ENCODE measurements around the gene FBXL22. TPM values are rescaled to one million over a fixed set of nuclear protein-coding genes. Genes with fewer than 3 reads are reported as not detected.

Gene FBXL22
- total RNA-seq, 1 experiment from 2014 or later: 2.0 TPM

- H3K79me2 ChIP-seq (ENCODE audit: low read length): no peaks in the 10 kb centered on the region
- H3K4me2 ChIP-seq (ENCODE audit: low read length): no peak overlapping the region
- ChIA-PET CTCF (interaction anchor here (0.6 kb wide), 1 partner anchor 413 kb away, joined by 5 read pairs; no protein-coding TSS in a partner anchor), POLR2A (ENCODE audit: unreplicated experiment) (no interaction called here)
- H3K4me1 ChIP-seq (ENCODE audit: insufficient read depth, low read length): 0 out of 2 replicates have a peak, but pooled peaks cover 4% of the 10 kb centered on the region
- no peak overlapping the region for H3K9ac ChIP-seq (ENCODE audit: low read length)
- no peak overlapping the region for H3K4me3 ChIP-seq (ENCODE audit: low read length)
- H3K27me3 ChIP-seq (ENCODE audit: low read length): no peaks in the 10 kb centered on the region
- intact Hi-C loops (cut with micrococcal nuclease): no loop called here
- H3K9me3 ChIP-seq (ENCODE audit: low read length): no peaks in the 10 kb centered on the region
- no TSS peak for BruUV-seq (replicated peaks)
- DNase-seq (no peak), ATAC-seq (peak; percentile 35)
- TF ChIP-seq EZH2 (IDR thresholded peaks at IDR 0.05; ENCODE audit: low read length, unreplicated experiment): no peak
- TF ChIP-seq EZH2phosphoT487 (IDR thresholded peaks at IDR 0.05; ENCODE audit: borderline replicate concordance, low read length): no peak
- TF ChIP-seq, protein P1, sequence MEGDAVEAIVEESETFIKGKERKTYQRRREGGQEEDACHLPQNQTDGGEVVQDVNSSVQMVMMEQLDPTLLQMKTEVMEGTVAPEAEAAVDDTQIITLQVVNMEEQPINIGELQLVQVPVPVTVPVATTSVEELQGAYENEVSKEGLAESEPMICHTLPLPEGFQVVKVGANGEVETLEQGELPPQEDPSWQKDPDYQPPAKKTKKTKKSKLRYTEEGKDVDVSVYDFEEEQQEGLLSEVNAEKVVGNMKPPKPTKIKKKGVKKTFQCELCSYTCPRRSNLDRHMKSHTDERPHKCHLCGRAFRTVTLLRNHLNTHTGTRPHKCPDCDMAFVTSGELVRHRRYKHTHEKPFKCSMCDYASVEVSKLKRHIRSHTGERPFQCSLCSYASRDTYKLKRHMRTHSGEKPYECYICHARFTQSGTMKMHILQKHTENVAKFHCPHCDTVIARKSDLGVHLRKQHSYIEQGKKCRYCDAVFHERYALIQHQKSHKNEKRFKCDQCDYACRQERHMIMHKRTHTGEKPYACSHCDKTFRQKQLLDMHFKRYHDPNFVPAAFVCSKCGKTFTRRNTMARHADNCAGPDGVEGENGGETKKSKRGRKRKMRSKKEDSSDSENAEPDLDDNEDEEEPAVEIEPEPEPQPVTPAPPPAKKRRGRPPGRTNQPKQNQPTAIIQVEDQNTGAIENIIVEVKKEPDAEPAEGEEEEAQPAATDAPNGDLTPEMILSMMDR (conservative IDR thresholded peaks at IDR 0.05; ENCODE audit: low read depth, low read length): no peak
- H3F3A ChIP-seq (ENCODE audit: low read length, unreplicated experiment): no peaks in the 10 kb centered on the region
- no peaks in the 10 kb centered on the region for H3K9me2 ChIP-seq (replicated peaks; ENCODE audit: low read length)
- H3K27ac ChIP-seq (ENCODE audit: low read length): no peak overlapping the region
- no peak overlapping the region for H2AFZ ChIP-seq (ENCODE audit: low read length)
- H4K20me1 ChIP-seq (ENCODE audit: low read length): no peaks in the 10 kb centered on the region
- H3K36me3 ChIP-seq (ENCODE audit: low read depth, low read length): peaks cover 23% of the 10 kb centered on the region; the same call in 1 of the 2 replicates
These were observed 36.3 kb upstream of the FBXL22 start for GRCh38 chr15:63560741-63561448.

DNA sequence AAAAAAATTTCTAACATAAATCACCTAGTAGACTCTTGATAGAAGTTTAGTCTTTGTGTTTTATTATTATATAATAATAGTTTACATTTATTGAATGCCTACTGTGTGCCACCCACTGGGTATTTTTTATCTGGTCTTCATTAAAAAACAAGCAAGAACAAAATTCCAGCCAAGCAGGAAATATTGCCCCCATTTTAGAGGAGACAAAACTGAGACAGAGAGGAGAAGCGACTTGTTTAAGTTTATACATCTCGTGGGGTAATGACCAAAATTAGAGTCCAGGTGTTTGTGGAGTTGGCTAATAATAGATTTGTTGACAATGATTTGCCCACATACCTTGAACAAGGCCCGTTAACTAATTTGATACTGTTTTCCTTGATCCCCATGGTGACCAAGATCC, 33.1 kb upstream of the FBXL22 start:
- Histone ChIP-seq H3K79me2 (ENCODE audit: low read length) (no peaks in the 10 kb centered on the region), H3K9me3 (ENCODE audit: low read length) (no peaks in the 10 kb centered on the region), H3K9me2 (replicated peaks; ENCODE audit: low read length) (no peaks in the 10 kb centered on the region), H3F3A (ENCODE audit: low read length, unreplicated experiment) (no peaks in the 10 kb centered on the region), H3K27ac (ENCODE audit: low read length) (no peak overlapping the region), H3K36me3 (ENCODE audit: low read depth, low read length) (peaks cover 18% of the 10 kb centered on the region; the same call in 1 of the 2 replicates), H3K4me1 (ENCODE audit: insufficient read depth, low read length) (0 out of 2 replicates have a peak, but pooled peaks cover 4% of the 10 kb centered on the region), H4K20me1 (ENCODE audit: low read length) (no peaks in the 10 kb centered on the region), H2AFZ (ENCODE audit: low read length) (no peak overlapping the region), H3K4me2 (ENCODE audit: low read length) (no peak overlapping the region), H3K4me3 (ENCODE audit: low read length) (no peak overlapping the region), H3K27me3 (ENCODE audit: low read length) (no peaks in the 10 kb centered on the region), H3K9ac (ENCODE audit: low read length) (no peak overlapping the region)
- intact Hi-C loops (cut with micrococcal nuclease): no loop called here
- TF ChIP-seq EZH2phosphoT487 (IDR thresholded peaks at IDR 0.05; ENCODE audit: borderline replicate concordance, low read length): no peak
- TF ChIP-seq, protein P1 (conservative IDR thresholded peaks at IDR 0.05; ENCODE audit: low read depth, low read length): no peak
- TF ChIP-seq EZH2 (IDR thresholded peaks at IDR 0.05; ENCODE audit: low read length, unreplicated experiment): no peak
- ChIA-PET POLR2A (ENCODE audit: unreplicated experiment) (no interaction called here), CTCF (no interaction called here)
- ATAC-seq (no peak), DNase-seq (no peak)
- no TSS peak for BruUV-seq (replicated peaks)

DNA sequence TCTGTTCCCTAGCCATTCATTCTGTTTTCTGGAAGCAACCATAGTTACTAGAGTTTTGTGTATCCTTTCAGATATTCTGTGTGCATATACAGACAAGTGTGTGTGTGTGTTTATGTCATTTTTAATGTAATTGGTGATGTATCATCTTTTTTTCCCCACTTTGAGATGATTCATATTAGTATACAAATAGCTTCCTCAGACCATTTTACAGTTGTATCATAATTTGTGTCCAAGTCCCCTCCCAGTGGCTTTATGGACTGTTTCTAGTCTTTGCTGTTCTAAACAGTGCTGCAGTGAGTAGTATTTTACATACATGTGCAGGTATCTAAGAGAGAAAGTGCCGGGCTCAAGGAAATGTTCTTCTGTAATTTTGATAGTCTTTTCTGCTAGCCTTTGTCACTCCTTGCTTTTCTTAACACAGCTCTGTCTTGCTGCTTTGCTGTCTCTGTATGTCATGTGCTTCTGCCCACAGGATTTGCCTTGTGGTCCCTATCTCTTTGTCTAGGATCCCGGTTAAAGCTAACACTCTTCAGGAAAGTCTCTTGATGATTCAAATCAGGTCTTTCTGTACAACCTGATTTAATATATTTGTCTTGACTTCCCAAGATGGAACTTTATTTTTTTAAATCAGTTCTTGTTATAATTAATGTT, 31.5 kb upstream of the FBXL22 start:
- intact Hi-C loops (cut with micrococcal nuclease): no loop called here
- Histone ChIP-seq H3K27me3 (ENCODE audit: low read length) (no peaks in the 10 kb centered on the region), H3K4me3 (ENCODE audit: low read length) (no peak overlapping the region), H3K9ac (ENCODE audit: low read length) (no peak overlapping the region), H3K4me1 (ENCODE audit: insufficient read depth, low read length) (0 out of 2 replicates have a peak, but pooled peaks cover 4% of the 10 kb centered on the region), H3K36me3 (ENCODE audit: low read depth, low read length) (peaks cover 24% of the 10 kb centered on the region; the same call in 1 of the 2 replicates), H3K27ac (ENCODE audit: low read length) (no peak overlapping the region), H4K20me1 (ENCODE audit: low read length) (no peaks in the 10 kb centered on the region), H3K9me3 (ENCODE audit: low read length) (no peaks in the 10 kb centered on the region), H2AFZ (ENCODE audit: low read length) (no peak overlapping the region), H3F3A (ENCODE audit: low read length, unreplicated experiment) (no peaks in the 10 kb centered on the region), H3K9me2 (replicated peaks; ENCODE audit: low read length) (no peaks in the 10 kb centered on the region), H3K79me2 (ENCODE audit: low read length) (no peaks in the 10 kb centered on the region), H3K4me2 (ENCODE audit: low read length) (no peak overlapping the region)
- ChIA-PET POLR2A (ENCODE audit: unreplicated experiment) (no interaction called here), CTCF (no interaction called here)
- BruUV-seq (replicated peaks): no TSS peak
- TF ChIP-seq, protein P1 (conservative IDR thresholded peaks at IDR 0.05; ENCODE audit: low read depth, low read length): no peak
- TF ChIP-seq EZH2phosphoT487 (IDR thresholded peaks at IDR 0.05; ENCODE audit: borderline replicate concordance, low read length) (no peak), EZH2 (IDR thresholded peaks at IDR 0.05; ENCODE audit: low read length, unreplicated experiment) (no peak)
- ATAC-seq: peak; percentile 75
- DNase-seq: peak; percentile 11

All from PC-3 (cell line).